HepG2 (cell line): ENCODE results near the gene DUSP2.

Source experiments
- ZNF616 ChIP-seq: sonication (generic); formaldehyde crosslinking; IDR thresholded peaks from 2 replicates; pipeline ENCODE4 v1.5.0; 2020; ENCODE audit warnings: low read depth, mild to moderate bottlenecking, missing genetic modification reagents
- TF ChIP-seq, protein P1 (sequence below): conservative IDR thresholded peaks from 2 replicates; pipeline ENCODE4 v1.6.1; 2018; ENCODE audit warnings: missing genetic modification reagents
- TF ChIP-seq, protein P2 (sequence below): fragments of 450-650 bp; IDR thresholded peaks from 2 replicates; pipeline ENCODE4 v1.6.1; 2016

DNA sequence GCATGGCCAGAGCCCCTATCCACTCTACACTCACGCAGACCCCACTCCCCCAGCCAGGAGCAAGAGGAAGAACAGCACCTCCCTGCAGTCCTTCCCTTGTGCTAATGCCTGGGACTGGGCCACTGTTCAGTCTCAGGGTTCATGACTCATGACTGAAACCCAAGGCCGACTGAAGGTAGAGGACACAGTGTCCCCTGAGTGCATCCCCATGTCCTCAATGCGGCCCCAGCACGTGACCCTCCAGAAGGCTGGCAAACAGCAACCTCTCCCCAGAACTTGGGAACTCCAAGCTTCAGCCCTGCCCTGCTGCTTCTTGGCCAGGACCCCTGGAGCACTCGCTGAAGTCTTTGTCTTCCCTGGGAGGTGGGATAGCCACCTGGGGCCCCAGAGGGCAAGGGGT lies 22.8 kb downstream of the DUSP2 start:
- TF ChIP-seq, protein P1, sequence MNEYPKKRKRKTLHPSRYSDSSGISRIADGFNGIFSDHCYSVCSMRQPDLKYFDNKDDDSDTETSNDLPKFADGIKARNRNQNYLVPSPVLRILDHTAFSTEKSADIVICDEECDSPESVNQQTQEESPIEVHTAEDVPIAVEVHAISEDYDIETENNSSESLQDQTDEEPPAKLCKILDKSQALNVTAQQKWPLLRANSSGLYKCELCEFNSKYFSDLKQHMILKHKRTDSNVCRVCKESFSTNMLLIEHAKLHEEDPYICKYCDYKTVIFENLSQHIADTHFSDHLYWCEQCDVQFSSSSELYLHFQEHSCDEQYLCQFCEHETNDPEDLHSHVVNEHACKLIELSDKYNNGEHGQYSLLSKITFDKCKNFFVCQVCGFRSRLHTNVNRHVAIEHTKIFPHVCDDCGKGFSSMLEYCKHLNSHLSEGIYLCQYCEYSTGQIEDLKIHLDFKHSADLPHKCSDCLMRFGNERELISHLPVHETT (CRISPR knock-in tag), result no peak
- TF ChIP-seq ZNF616, result no peak
- TF ChIP-seq, protein P2, sequence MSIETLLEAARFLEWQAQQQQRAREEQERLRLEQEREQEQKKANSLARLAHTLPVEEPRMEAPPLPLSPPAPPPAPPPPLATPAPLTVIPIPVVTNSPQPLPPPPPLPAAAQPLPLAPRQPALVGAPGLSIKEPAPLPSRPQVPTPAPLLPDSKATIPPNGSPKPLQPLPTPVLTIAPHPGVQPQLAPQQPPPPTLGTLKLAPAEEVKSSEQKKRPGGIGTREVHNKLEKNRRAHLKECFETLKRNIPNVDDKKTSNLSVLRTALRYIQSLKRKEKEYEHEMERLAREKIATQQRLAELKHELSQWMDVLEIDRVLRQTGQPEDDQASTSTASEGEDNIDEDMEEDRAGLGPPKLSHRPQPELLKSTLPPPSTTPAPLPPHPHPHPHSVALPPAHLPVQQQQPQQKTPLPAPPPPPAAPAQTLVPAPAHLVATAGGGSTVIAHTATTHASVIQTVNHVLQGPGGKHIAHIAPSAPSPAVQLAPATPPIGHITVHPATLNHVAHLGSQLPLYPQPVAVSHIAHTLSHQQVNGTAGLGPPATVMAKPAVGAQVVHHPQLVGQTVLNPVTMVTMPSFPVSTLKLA, result no peak
